ENCODE measurements around the gene C2CD4B. TPM values are rescaled to one million over a fixed set of nuclear protein-coding genes. Genes with fewer than 3 reads are reported as not detected.

Gene C2CD4B
- total and polyA plus RNA-seq, 10 of the 15 experiments (the other 5 are each of a cell fraction or from before 2014, with no cell fraction given) = not detected

- BruUV-seq (replicated peaks) = no TSS peak
- 0% methylated on average over 4 of the region's 4 CpGs for WGBS (ENCODE audit: insufficient coverage, insufficient replicate concordance, low lambda C conversion rate, missing lambda C conversion rate)
- DNase-seq (ENCODE audit: low read depth, low spot score) = no peak
Measured at GRCh38 chr15:62153228-62153627, 11.9 kb downstream of the C2CD4B start.

GRCh38 chr15:62150445-62150844 is 14.6 kb downstream of the C2CD4B start:
- DNase-seq (ENCODE audit: low read depth, low spot score) = no peak
- Histone ChIP-seq H3K27ac (ENCODE audit: control insufficient read depth, insufficient read depth) (no peak overlapping the region), H3K36me3 (ENCODE audit: control insufficient read depth in 2 of 2, insufficient read depth in 2 of 2, low read length in 1 of 2) (no peaks in the 10 kb centered on the region), H3K4me2 (ENCODE audit: control insufficient read depth, insufficient read depth) (no peak overlapping the region), H2AFZ (ENCODE audit: control insufficient read depth, low read depth, low read length) (no peak overlapping the region), H3K4me1 (ENCODE audit: control insufficient read depth, insufficient read depth, low read length) (no peaks in the 10 kb centered on the region), H3K9ac (ENCODE audit: control insufficient read depth, insufficient read depth, low read length) (no peak overlapping the region), H3K79me2 (ENCODE audit: control insufficient read depth, insufficient read depth, low read length) (no peaks in the 10 kb centered on the region), H3K27me3 (replicated peaks in 1 of 2; ENCODE audit: control insufficient read depth in 2 of 2, insufficient read depth in 2 of 2, low read length in 1 of 2) (no peaks in the 10 kb centered on the region), H3K9me3 (replicated peaks; ENCODE audit: control insufficient read depth, insufficient read depth, low read length) (no peaks in the 10 kb centered on the region), H3K4me3 (no peak overlapping the region), H4K20me1 (ENCODE audit: control insufficient read depth, insufficient read depth) (no peaks in the 10 kb centered on the region)
- POLR2A ChIA-PET = no interaction called here
- no peak for FAIRE-seq
- intact Hi-C loops (cut with micrococcal nuclease; ENCODE audit: unreplicated experiment) = no loop called here
- in situ Hi-C loops (cut with MboI) = no loop called here
- BruUV-seq (replicated peaks) = no TSS peak
- RAD21 ChIA-PET (ENCODE audit: unreplicated experiment) = no interaction called here
- ATAC-seq = no peak
- SMC1A ChIA-PET (ENCODE audit: uncharacterized antibody, unreplicated experiment) = interaction anchor here (0.6 to 0.7 kb wide), 2 partner anchors 22 to 203 kb away, joined by 3 read pairs; no protein-coding TSS in a partner anchor
- CTCF ChIA-PET = no interaction called here
- no peak for TF ChIP-seq MAX (IDR thresholded peaks at IDR 0.05; ENCODE audit: low read depth, low read length)
- no peak for TF ChIP-seq MYB (IDR thresholded peaks at IDR 0.05; ENCODE audit: borderline replicate concordance, low read depth, low read length)
- no peak for TF ChIP-seq CEBPB (IDR thresholded peaks at IDR 0.05; ENCODE audit: borderline replicate concordance in 1 of 2, low read depth in 2 of 2, low read length in 2 of 2)
- no peak for TF ChIP-seq CHD2 (IDR thresholded peaks at IDR 0.05; ENCODE audit: borderline replicate concordance, low read depth, low read length)
- no peak for TF ChIP-seq HSF1 (IDR thresholded peaks at IDR 0.05; ENCODE audit: low read depth, low read length)
- TF ChIP-seq BACH1 (IDR thresholded peaks at IDR 0.05; ENCODE audit: borderline replicate concordance) = no peak
- TF ChIP-seq GATAD2B (conservative IDR thresholded peaks at IDR 0.05; ENCODE audit: low read depth) = no peak
- TF ChIP-seq CHD1 (IDR thresholded peaks at IDR 0.05; ENCODE audit: low read depth, low read length) = no peak
- no peak for TF ChIP-seq ZBTB11 (CRISPR knock-in tag; IDR thresholded peaks at IDR 0.05)
- no peak for TF ChIP-seq NFXL1 (IDR thresholded peaks at IDR 0.05; ENCODE audit: borderline replicate concordance)
- TF ChIP-seq MTA3 (IDR thresholded peaks at IDR 0.05; ENCODE audit: borderline replicate concordance, low read length) = no peak

More at GRCh38 chr15:62153228-62153627, 11.9 kb downstream of the C2CD4B start:
- ChIA-PET RAD21 (ENCODE audit: unreplicated experiment) (no interaction called here), POLR2A (no interaction called here), CTCF (interaction anchor here (1.1 kb wide), 1 partner anchor 11 kb away, joined by 3 read pairs; no protein-coding TSS in a partner anchor), SMC1A (ENCODE audit: uncharacterized antibody, unreplicated experiment) (interaction anchor here (1.4 kb wide), 1 partner anchor 11 kb away, joined by 3 read pairs; no protein-coding TSS in a partner anchor)
- TF ChIP-seq ASH2L (IDR thresholded peaks at IDR 0.05; ENCODE audit: borderline replicate concordance, low read depth) (no peak), TCF7 (IDR thresholded peaks at IDR 0.05; ENCODE audit: borderline replicate concordance) (no peak), MEF2B (IDR thresholded peaks at IDR 0.05; ENCODE audit: partially characterized antibody, poor library complexity, severe bottlenecking) (no peak), NR2C1 (IDR thresholded peaks at IDR 0.05) (no peak), BCL11A (IDR thresholded peaks at IDR 0.05; ENCODE audit: low read depth, low read length) (no peak), SMC3 (IDR thresholded peaks at IDR 0.05; ENCODE audit: borderline replicate concordance, low read length) (no peak), FOXM1 (IDR thresholded peaks at IDR 0.05; ENCODE audit: low read depth, low read length) (no peak)
- intact Hi-C loops (cut with micrococcal nuclease; ENCODE audit: unreplicated experiment) (no loop called here), in situ Hi-C loops (cut with MboI) (no loop called here)
- FAIRE-seq (no peak), ATAC-seq (peak; percentile 49; the same call in 1 of the 3 replicates)
- no peak overlapping the region for H3K4me3 ChIP-seq
- H3K4me2 ChIP-seq (ENCODE audit: control insufficient read depth, insufficient read depth) = no peak overlapping the region
- H3K27ac ChIP-seq (ENCODE audit: control insufficient read depth, insufficient read depth) = no peak overlapping the region
- no peak overlapping the region for H2AFZ ChIP-seq (ENCODE audit: control insufficient read depth, low read depth, low read length)
- H3K9ac ChIP-seq (ENCODE audit: control insufficient read depth, insufficient read depth, low read length) = no peak overlapping the region
- no peaks in the 10 kb centered on the region for H3K36me3 ChIP-seq (ENCODE audit: control insufficient read depth in 2 of 2, insufficient read depth in 2 of 2, low read length in 1 of 2)
- H3K4me1 ChIP-seq (ENCODE audit: control insufficient read depth, insufficient read depth, low read length) = no peaks in the 10 kb centered on the region
- H3K27me3 ChIP-seq (replicated peaks in 1 of 2; ENCODE audit: control insufficient read depth in 2 of 2, insufficient read depth in 2 of 2, low read length in 1 of 2) = no peaks in the 10 kb centered on the region
- H4K20me1 ChIP-seq (ENCODE audit: control insufficient read depth, insufficient read depth) = no peaks in the 10 kb centered on the region
- no peaks in the 10 kb centered on the region for H3K79me2 ChIP-seq (ENCODE audit: control insufficient read depth, insufficient read depth, low read length)
- no peaks in the 10 kb centered on the region; the same call in 2 of the 3 replicates for H3K9me3 ChIP-seq (replicated peaks; ENCODE audit: control insufficient read depth, insufficient read depth, low read length)
